Measurements from ENCODE around the gene KCNJ16. TPM values are rescaled to one million over a fixed set of nuclear protein-coding genes. Genes with fewer than 3 reads are reported as not detected.

Gene KCNJ16
- under 1 TPM in 1 of 4 donors, not detected in 3; 0.44 TPM for total RNA-seq

GRCh38 chr17:70074956-70075355, at the start of gene KCNJ16:
KCNJ16 (plus strand) TSS chr17:70075225; CDS start chr17:70132088, 56,863 bp downstream.
- intact Hi-C loops (cut with DNase I): no loop called here
- DNase-seq: no peak
- Histone ChIP-seq H3K9me3 (no peaks in the 10 kb centered on the region), H3K4me3 (no peak within 1 kb of the TSS), H3K27me3 (no peaks in the 10 kb centered on the region), H3K36me3 (no peaks in the 10 kb centered on the region), H3K27ac (no peak within 1 kb of the TSS), H3K4me1 (peaks cover 0 to 4% (median 0%) of the 10 kb centered on the region in 3 donors)
- WGBS, 2 donors: 47 to 52% methylated on average over 4 of the region's 4 CpGs
- TF ChIP-seq CTCF (IDR thresholded peaks at IDR 0.05): no peak
- no peak for TF ChIP-seq POLR2A (IDR thresholded peaks at IDR 0.05)

GRCh38 chr17:70028397-70028796, 46.6 kb upstream of the KCNJ16 start:
- Histone ChIP-seq H3K4me3 (no peak overlapping the region), H3K4me1 (no peaks in the 10 kb centered on the region), H3K27me3 (no peaks in the 10 kb centered on the region), H3K9me3 (no peaks in the 10 kb centered on the region), H3K27ac (no peak overlapping the region), H3K36me3 (no peaks in the 10 kb centered on the region)
- no peak for DNase-seq
- intact Hi-C loops (cut with DNase I): no loop called here
- TF ChIP-seq CTCF (IDR thresholded peaks at IDR 0.05) (no peak), POLR2A (IDR thresholded peaks at IDR 0.05) (no peak)

GRCh38 chr17:70028978-70029767, 45.9 kb upstream of the KCNJ16 start:
- no peak for TF ChIP-seq POLR2A (IDR thresholded peaks at IDR 0.05)
- no peak for TF ChIP-seq CTCF (IDR thresholded peaks at IDR 0.05)
- no peak overlapping the region for H3K4me3 ChIP-seq
- no peaks in the 10 kb centered on the region for H3K27me3 ChIP-seq
- no peaks in the 10 kb centered on the region for H3K4me1 ChIP-seq
- no peaks in the 10 kb centered on the region for H3K9me3 ChIP-seq
- H3K36me3 ChIP-seq: no peaks in the 10 kb centered on the region
- no peak overlapping the region for H3K27ac ChIP-seq
- DNase-seq: no peak
- WGBS, 2 donors: 100% methylated on average over 1 to 2 of the region's 2 CpGs
- intact Hi-C loops (cut with DNase I): no loop called here

- intact Hi-C loops (cut with DNase I): no loop called here
- Histone ChIP-seq H3K36me3 (no peaks in the 10 kb centered on the region), H3K4me3 (no peak overlapping the region), H3K27ac (no peak overlapping the region), H3K4me1 (no peaks in the 10 kb centered on the region), H3K27me3 (no peaks in the 10 kb centered on the region), H3K9me3 (no peaks in the 10 kb centered on the region)
- no peak for DNase-seq
- TF ChIP-seq CTCF (IDR thresholded peaks at IDR 0.05): no peak
- TF ChIP-seq POLR2A (IDR thresholded peaks at IDR 0.05): no peak
- 82 to 93% methylated on average over 1 of the region's 1 CpG for WGBS, 2 donors
Observed at GRCh38 chr17:70030371-70030770, 44.7 kb upstream of the KCNJ16 start.

- intact Hi-C loops (cut with DNase I): no loop called here
- H3K4me3 ChIP-seq: no peak overlapping the region
- H3K27ac ChIP-seq: no peak overlapping the region
- H3K27me3 ChIP-seq: no peaks in the 10 kb centered on the region
- TF ChIP-seq CTCF (IDR thresholded peaks at IDR 0.05) (no peak), POLR2A (IDR thresholded peaks at IDR 0.05) (no peak)
- H3K4me1 ChIP-seq: no peaks in the 10 kb centered on the region
- no peaks in the 10 kb centered on the region for H3K36me3 ChIP-seq
- DNase-seq: no peak
- H3K9me3 ChIP-seq: no peaks in the 10 kb centered on the region
Observed at GRCh38 chr17:70031341-70031740, 43.7 kb upstream of the KCNJ16 start.

All from esophagus squamous epithelium (tissue), 5 donors.